Neural cell (in vitro differentiated cells): Measurements from ENCODE around the gene FN3KRP. TPM values are rescaled to one million over a fixed set of nuclear protein-coding genes. Genes with fewer than 3 reads are reported as not detected.

Experiments
- H2AFZ ChIP-seq: fragments of 200-600, 300-800 bp; sonication (generic), shearing (Covaris generic); 2 replicates; pipeline ENCODE4 v1.6.0; 2014; ENCODE audit warnings: low read depth, mild to moderate bottlenecking, antibody characterized with exemption, low read length, moderate library complexity
- H3F3A ChIP-seq: fragments of 200-600 bp; shearing (Covaris generic); 2 replicates; pipeline ENCODE4 v1.6.1; 2016; ENCODE audit warnings: mild to moderate bottlenecking, moderate library complexity, mixed read lengths, antibody characterized with exemption, low read length; ENCODE audit not compliant: insufficient read depth, poor library complexity, severe bottlenecking
- H3K27ac ChIP-seq: fragments of 200-600, 300-800 bp; sonication (generic), shearing (Covaris generic); 2 replicates; pipeline ENCODE4 v1.5.1; 2014; ENCODE audit warnings: mild to moderate bottlenecking, low read length, moderate library complexity
- H3K27me3 ChIP-seq: fragments of 300-800, 200-600 bp; sonication (generic), shearing (Covaris generic); 2 replicates; pipeline ENCODE4 v1.6.0; 2014; ENCODE audit warnings: mild to moderate bottlenecking, low read depth, low read length, moderate library complexity; ENCODE audit not compliant: insufficient read depth
- H3K36me3 ChIP-seq: fragments of 300-800, 200-600 bp; sonication (generic), shearing (Covaris generic); 2 replicates; pipeline ENCODE4 v1.5.1; 2014; ENCODE audit warnings: mild to moderate bottlenecking, antibody characterized with exemption, low read length, moderate library complexity; ENCODE audit not compliant: insufficient read depth
- H3K4me2 ChIP-seq: fragments of 300-800, 200-600 bp; sonication (generic), shearing (Covaris generic); 2 replicates; pipeline ENCODE4 v1.6.0; 2014; ENCODE audit warnings: mild to moderate bottlenecking, low read length
- H3K4me3 ChIP-seq: fragments of 300-800, 200-600 bp; sonication (generic), shearing (Covaris generic); 2 replicates; pipeline ENCODE4 v1.5.1; 2014; ENCODE audit warnings: mild to moderate bottlenecking, low read length, moderate library complexity
- H3K79me2 ChIP-seq: fragments of 200-600 bp; shearing (Covaris generic); replicated peaks from 2 replicates; pipeline ENCODE4 v1.6.0; 2014; ENCODE audit warnings: mild to moderate bottlenecking, low read length, moderate library complexity; ENCODE audit not compliant: insufficient read depth
- H3K9ac ChIP-seq: fragments of 300-800, 200-600 bp; sonication (generic), shearing (Covaris generic); 2 replicates; pipeline ENCODE4 v1.6.1; 2016; ENCODE audit warnings: mild to moderate bottlenecking, low read length, mixed read lengths
- H3K9me2 ChIP-seq: fragments of 200-600 bp; shearing (Covaris generic); 2 replicates; pipeline ENCODE4 v1.6.1; 2016; ENCODE audit warnings: mild to moderate bottlenecking, low read length, mixed read lengths; ENCODE audit not compliant: insufficient read depth
- H3K9me3 ChIP-seq: fragments of 200-600, 300-800 bp; sonication (generic), shearing (Covaris generic); 2 replicates; pipeline ENCODE4 v1.6.1; 2016; ENCODE audit warnings: mild to moderate bottlenecking, mixed run types, low read length, moderate library complexity, mixed read lengths
- H4K20me1 ChIP-seq: fragments of 200-600 bp; shearing (Covaris generic); 2 replicates; pipeline ENCODE4 v1.6.1; 2016; ENCODE audit warnings: mild to moderate bottlenecking, mixed run types; ENCODE audit not compliant: insufficient read depth
- CTCF ChIP-seq: fragments of 450-650 bp; IDR thresholded peaks from 2 replicates; pipeline ENCODE4 v1.5.1; 2014; ENCODE audit warnings: antibody characterized with exemption, mild to moderate bottlenecking, moderate library complexity; ENCODE audit not compliant: poor library complexity, severe bottlenecking
- EP300 ChIP-seq: fragments of 450-650 bp; conservative IDR thresholded peaks from 2 replicates; pipeline ENCODE4 v1.6.1; 2014; ENCODE audit warnings: antibody characterized with exemption, mild to moderate bottlenecking, moderate library complexity; ENCODE audit not compliant: poor library complexity, severe bottlenecking
- EZH2 ChIP-seq: fragments of 200-600, 300-800 bp; shearing (Covaris generic), sonication (generic); IDR thresholded peaks from 2 replicates; pipeline ENCODE4 v1.6.1; 2014; ENCODE audit warnings: antibody characterized with exemption, low read length, borderline replicate concordance, mild to moderate bottlenecking; ENCODE audit not compliant: insufficient read depth, poor library complexity, severe bottlenecking
- MXI1 ChIP-seq: fragments of 450-650 bp; conservative IDR thresholded peaks from 2 replicates; pipeline ENCODE4 v1.6.1; 2014; ENCODE audit warnings: antibody characterized with exemption, mild to moderate bottlenecking; ENCODE audit not compliant: poor library complexity, severe bottlenecking
- POLR2AphosphoS5 ChIP-seq: IDR thresholded peaks from 2 replicates; pipeline ENCODE4 v1.6.1; 2012
- RAD21 ChIP-seq: fragments of 450-650 bp; conservative IDR thresholded peaks from 2 replicates; pipeline ENCODE4 v1.6.1; 2014; ENCODE audit warnings: antibody characterized with exemption, mild to moderate bottlenecking, moderate library complexity
- REST ChIP-seq: IDR thresholded peaks from 2 replicates; pipeline ENCODE4 v1.6.1; 2012; ENCODE audit warnings: borderline replicate concordance
- SMC3 ChIP-seq: fragments of 450-650 bp; conservative IDR thresholded peaks from 2 replicates; pipeline ENCODE4 v1.6.1; 2014; ENCODE audit warnings: antibody characterized with exemption, mild to moderate bottlenecking, moderate library complexity; ENCODE audit not compliant: poor library complexity
- TAF1 ChIP-seq: IDR thresholded peaks from 2 replicates; pipeline ENCODE4 v1.6.1; 2012; ENCODE audit warnings: low read depth
- polyA plus RNA-seq: library from polyadenylated mRNA; depleted of rRNA; stranded (reverse); fragments of >200 nt; gene quantifications from 2 replicates; pipeline ENCODE4 v1.2.3, GENCODE V29; 2014

The FN3KRP gene
- polyA plus RNA-seq, 1 donor from 2014 or later, result 32.7 TPM

- H3K4me3 ChIP-seq, result no peak overlapping the region
- H3F3A ChIP-seq, result no peaks in the 10 kb centered on the region
These were observed 21.7 kb downstream of the FN3KRP start for GRCh38 chr17:82737967-82738877.

More at GRCh38 chr17:82737967-82738877, 21.7 kb downstream of the FN3KRP start:
- Histone ChIP-seq H4K20me1 (no peaks in the 10 kb centered on the region), H3K9ac (no peak overlapping the region), H3K79me2 (no peaks in the 10 kb centered on the region), H3K9me2 (no peaks in the 10 kb centered on the region), H3K27me3 (no peaks in the 10 kb centered on the region), H3K9me3 (peaks cover 10% of the 10 kb centered on the region), H3K36me3 (peaks cover 11% of the 10 kb centered on the region), H3K27ac (no peak overlapping the region), H2AFZ (no peak overlapping the region), H3K4me2 (no peak overlapping the region)
- TF ChIP-seq EZH2 (no peak), TAF1 (no peak), RAD21 (no peak), POLR2AphosphoS5 (no peak), EP300 (no peak), REST (no peak), CTCF (no peak), SMC3 (no peak), MXI1 (no peak)
